GM21723 (cell line): ENCODE measurements around the gene CRHR1.

Source experiments
- ATAC-seq: cut with Tn5 transposase; IDR thresholded peaks from one replicate; pipeline ENCODE4 v1.9.1; 2021; ENCODE audit warnings: mild to moderate bottlenecking, moderate library complexity; ENCODE audit not compliant: unreplicated experiment

Gene CRHR1

GRCh38 chr17:45843722-45844121 is 59.6 kb downstream of the CRHR1 start:
- ATAC-seq = no peak

- ATAC-seq = no peak
These were observed 60.7 kb downstream of the CRHR1 start, which contains the start of gene SPPL2C for GRCh38 chr17:45844695-45845375. Gene SPPL2C (plus strand): TSS chr17:45844881. CDS start chr17:45844907, 26 bp downstream.

- ATAC-seq = no peak
These were observed 61.5 kb downstream of the CRHR1 start for GRCh38 chr17:45845376-45846185.

GRCh38 chr17:45846223-45846622 is 62.1 kb downstream of the CRHR1 start:
- no peak for ATAC-seq

GRCh38 chr17:45846646-45847045 is 62.5 kb downstream of the CRHR1 start:
- no peak for ATAC-seq

- ATAC-seq = no peak
These were observed 63.0 kb downstream of the CRHR1 start for GRCh38 chr17:45847101-45847500.

GRCh38 chr17:45847747-45848146 is 63.6 kb downstream of the CRHR1 start:
- ATAC-seq = no peak

GRCh38 chr17:45848405-45848804 is 64.3 kb downstream of the CRHR1 start:
- ATAC-seq = no peak

- ATAC-seq = no peak
These were observed 64.9 kb downstream of the CRHR1 start for GRCh38 chr17:45848868-45849535.

- no peak for ATAC-seq
These were observed 65.4 kb downstream of the CRHR1 start for GRCh38 chr17:45849536-45849990.

- no peak for ATAC-seq
These were observed 65.9 kb downstream of the CRHR1 start for GRCh38 chr17:45850011-45850410.

GRCh38 chr17:45850468-45850867 is 66.3 kb downstream of the CRHR1 start:
- ATAC-seq = no peak

- no peak for ATAC-seq
These were observed 66.9 kb downstream of the CRHR1 start for GRCh38 chr17:45851022-45851421.

- no peak for ATAC-seq
These were observed 67.3 kb downstream of the CRHR1 start for GRCh38 chr17:45851464-45851863.

- ATAC-seq = no peak
These were observed 67.8 kb downstream of the CRHR1 start for GRCh38 chr17:45851873-45852272.

- no peak for ATAC-seq
These were observed 68.6 kb downstream of the CRHR1 start for GRCh38 chr17:45852535-45853297.

GRCh38 chr17:45854209-45854608 is 70.1 kb downstream of the CRHR1 start:
- ATAC-seq = no peak

GRCh38 chr17:45855691-45856336 is 71.7 kb downstream of the CRHR1 start:
- no peak for ATAC-seq

- ATAC-seq = no peak
These were observed 74.0 kb downstream of the CRHR1 start for GRCh38 chr17:45857977-45858708.

GRCh38 chr17:45861165-45861564 is 77.0 kb downstream of the CRHR1 start:
- no peak for ATAC-seq
